Testis (tissue), 2 donors: ENCODE data around the gene GATA6.

ENCODE experiments used
- CTCF ChIP-seq, 3 experiments: fragments of 450-650 bp in 2 of 3; fragments of 200-600 bp in 1 of 3; sonication (generic) in 1 of 3; IDR thresholded peaks; one replicate each; pipeline ENCODE4 v1.5.1; 2016 to 2019; ENCODE audit warnings: antibody characterized with exemption in 3 of 3, mild to moderate bottlenecking in 2 of 3, moderate library complexity in 1 of 3
- POLR2A ChIP-seq: fragments of 450-650 bp; IDR thresholded peaks from one replicate; pipeline ENCODE4 v1.6.1; 2017; ENCODE audit warnings: antibody characterized with exemption, mild to moderate bottlenecking, moderate library complexity

GRCh38 chr18:22171258-22172119 lies 2.1 kb downstream of the GATA6 start:
- no peak for TF ChIP-seq CTCF (IDR thresholded peaks at IDR 0.05)
- no peak for TF ChIP-seq POLR2A
